Sigmoid colon (tissue), 7 donors: Measurements from ENCODE around the gene ENHO. TPM values are rescaled to one million over a fixed set of nuclear protein-coding genes. Genes with fewer than 3 reads are reported as not detected.
A peak's percentile ranks its signal among the peaks of the same experiment; 100 is the strongest.

ENCODE experiments used
- DNase-seq: peaks from one replicate; pipeline ENCODE4 v3.0.0-alpha.2; 2019
- H3K27ac ChIP-seq, 4 donors: fragments of 200-600 bp; sonication (generic); one replicate each; pipeline ENCODE4 v1.5.1; 2016 to 2019; ENCODE audit warnings: mild to moderate bottlenecking in 1 of 4
- H3K27me3 ChIP-seq, 3 donors: fragments of 200-600 bp; sonication (generic); one replicate each; pipeline ENCODE4 v1.5.1; 2019; ENCODE audit warnings: mild to moderate bottlenecking in 1 of 3
- H3K36me3 ChIP-seq, 4 donors: fragments of 200-600 bp; sonication (generic); one replicate each; pipeline ENCODE4 v1.5.1; 2016 to 2019
- H3K4me1 ChIP-seq, 4 donors: fragments of 200-600 bp; sonication (generic); one replicate each; pipeline ENCODE4 v1.5.1; 2017 to 2019
- H3K4me3 ChIP-seq, 4 donors: fragments of 200-600 bp; sonication (generic); one replicate each; pipeline ENCODE4 v1.5.1; 2017 to 2019; ENCODE audit warnings: mild to moderate bottlenecking in 2 of 4, moderate library complexity in 1 of 4
- H3K9me3 ChIP-seq, 4 donors: fragments of 200-600 bp in 3 of 4; sonication (generic) in 3 of 4; one replicate each; pipeline versions ENCODE4 v1.5.1 to v1.6.1; 2013 to 2019
- EP300 ChIP-seq, 4 donors: sonication (generic); formaldehyde crosslinking; IDR thresholded peaks; one replicate each; pipeline ENCODE4 v1.6.1; 2017; ENCODE audit warnings: antibody characterized with exemption in 4 of 4
- POLR2A ChIP-seq, 2 donors: fragments of 450-650 bp; IDR thresholded peaks; one replicate each; pipeline ENCODE4 v1.6.1; 2016; ENCODE audit warnings: antibody characterized with exemption in 2 of 2, mild to moderate bottlenecking in 2 of 2, moderate library complexity in 2 of 2
- POLR2AphosphoS5 ChIP-seq, 4 donors: sonication (generic); formaldehyde crosslinking; IDR thresholded peaks; one replicate each; pipeline ENCODE4 v1.6.1; 2017; ENCODE audit warnings: antibody characterized with exemption in 4 of 4
- WGBS, 2 donors: extraction: QIAGEN DNeasy Blood & Tissue Kit; methylation state at CpG; one replicate each; pipeline ENCODE4 v1.1.7; 2013; 5-methylcytosine and 5-hydroxymethylcytosine counted together
- intact Hi-C: fragments of 100-400 bp; cut with DNase I; formaldehyde crosslinking; loops from one replicate; pipeline ENCODE4 v1.15.1; 2023
- polyA plus RNA-seq, 3 donors: library from polyadenylated mRNA; stranded (reverse); fragments of 200-250 nt; gene quantifications; one replicate each; pipeline ENCODE4 v1.2.3, GENCODE V29; 2013
- total RNA-seq, 4 donors: library from RNA; depleted of rRNA; stranded (reverse); fragments of >200 nt; gene quantifications; one replicate each; pipeline ENCODE4 v1.1.0, GENCODE V29; 2016
- TF ChIP-seq, protein P1 (sequence below), 4 experiments: fragments of 450-650 bp in 3 of 4; fragments of 200-600 bp in 1 of 4; IDR thresholded peaks; one replicate each; pipeline ENCODE4 v1.5.1; 2016 to 2019; ENCODE audit warnings: antibody characterized with exemption in 4 of 4, mild to moderate bottlenecking in 3 of 4, moderate library complexity in 2 of 4
- donor health status: healthy with polysubstance abuse.
- donor health status: Bipolar disorder and iron deficiency.
- donor health status: healthy.

Gene ENHO
- total and polyA plus RNA-seq, 7 donors: 1.9 to 7.4 (median 4.3) TPM; not detected in 3

DNA sequence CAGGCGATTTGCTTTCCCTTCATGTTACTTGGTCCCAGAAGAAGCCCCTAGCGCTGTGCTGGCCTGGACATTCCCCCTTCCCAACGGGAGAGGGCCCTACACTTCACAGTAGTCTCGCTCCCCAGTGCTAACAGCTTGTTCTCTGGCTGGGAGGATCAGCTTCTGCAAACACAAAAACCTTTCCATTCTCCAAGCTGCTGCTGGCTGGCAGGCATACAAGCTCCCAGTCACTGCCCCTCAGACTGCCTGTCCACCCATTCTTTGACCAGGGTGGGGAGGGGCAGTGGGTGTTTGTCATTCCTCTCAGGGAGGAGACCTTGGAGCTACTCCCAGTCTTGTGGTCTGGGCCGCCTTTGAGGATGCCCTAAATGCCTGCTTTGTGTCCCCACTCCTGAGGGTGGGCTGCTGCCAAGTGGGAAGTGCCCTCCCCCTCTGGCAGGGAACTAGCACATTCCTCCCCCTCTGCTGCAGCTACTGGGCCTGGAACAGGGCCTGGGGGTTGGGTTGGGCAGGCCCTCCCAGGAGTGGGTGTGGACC is 20.8 kb downstream of the ENHO start:
- Histone ChIP-seq H3K9me3 (no peaks in the 10 kb centered on the region), H3K27me3 (no peaks in the 10 kb centered on the region), H3K4me3 (no peak overlapping the region), H3K36me3 (no peaks in the 10 kb centered on the region), H3K27ac (peak overlapping the region in 3 of 4 donors; percentile 35 to 67 (median 51)), H3K4me1 (peaks cover 0 to 29% (median 25%) of the 10 kb centered on the region in 4 donors)
- peak; percentile 89 for DNase-seq
- 37 to 43% methylated on average over 5 of the region's 5 CpGs for WGBS, 2 donors
- TF ChIP-seq EP300 (IDR thresholded peaks at IDR 0.05) (peak in 1 of 4 donors; percentile 23), POLR2AphosphoS5 (IDR thresholded peaks at IDR 0.05) (peak in 3 of 4 donors; percentile 28 to 77 (median 68)), POLR2A (IDR thresholded peaks at IDR 0.05) (no peak)
- TF ChIP-seq, protein P1, sequence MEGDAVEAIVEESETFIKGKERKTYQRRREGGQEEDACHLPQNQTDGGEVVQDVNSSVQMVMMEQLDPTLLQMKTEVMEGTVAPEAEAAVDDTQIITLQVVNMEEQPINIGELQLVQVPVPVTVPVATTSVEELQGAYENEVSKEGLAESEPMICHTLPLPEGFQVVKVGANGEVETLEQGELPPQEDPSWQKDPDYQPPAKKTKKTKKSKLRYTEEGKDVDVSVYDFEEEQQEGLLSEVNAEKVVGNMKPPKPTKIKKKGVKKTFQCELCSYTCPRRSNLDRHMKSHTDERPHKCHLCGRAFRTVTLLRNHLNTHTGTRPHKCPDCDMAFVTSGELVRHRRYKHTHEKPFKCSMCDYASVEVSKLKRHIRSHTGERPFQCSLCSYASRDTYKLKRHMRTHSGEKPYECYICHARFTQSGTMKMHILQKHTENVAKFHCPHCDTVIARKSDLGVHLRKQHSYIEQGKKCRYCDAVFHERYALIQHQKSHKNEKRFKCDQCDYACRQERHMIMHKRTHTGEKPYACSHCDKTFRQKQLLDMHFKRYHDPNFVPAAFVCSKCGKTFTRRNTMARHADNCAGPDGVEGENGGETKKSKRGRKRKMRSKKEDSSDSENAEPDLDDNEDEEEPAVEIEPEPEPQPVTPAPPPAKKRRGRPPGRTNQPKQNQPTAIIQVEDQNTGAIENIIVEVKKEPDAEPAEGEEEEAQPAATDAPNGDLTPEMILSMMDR (IDR thresholded peaks at IDR 0.05): peak; percentile 18 to 51 (median 32)
- intact Hi-C loops: loop anchor here (2.0 to 5.0 kb wide), 6 partner anchors 45 to 170 kb away; partner anchors contain the start of genes DNAI1 and FAM219A

DNA sequence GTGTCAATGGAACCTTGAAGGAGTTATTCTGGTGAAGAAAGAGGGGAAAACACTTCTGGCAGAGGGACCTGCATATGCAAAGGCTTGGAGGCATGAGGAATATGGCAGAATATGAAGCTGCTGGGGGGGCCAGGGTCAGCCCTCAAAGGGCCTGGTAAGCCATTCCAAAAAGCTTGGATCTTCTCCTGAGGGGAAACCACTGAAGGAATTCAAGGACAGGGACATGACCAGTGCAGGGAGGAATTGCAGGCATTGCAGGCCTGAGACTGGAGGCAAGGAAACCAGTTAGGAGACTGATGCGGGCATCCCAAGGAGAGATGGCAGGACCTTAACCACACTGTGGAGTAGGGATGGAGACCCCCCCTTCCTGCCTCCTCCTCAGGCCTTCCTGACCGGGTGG is 21.4 kb downstream of the ENHO start:
- TF ChIP-seq, protein P1 (IDR thresholded peaks at IDR 0.05): no peak
- no peak for TF ChIP-seq POLR2AphosphoS5 (IDR thresholded peaks at IDR 0.05)
- no peak for TF ChIP-seq POLR2A (IDR thresholded peaks at IDR 0.05)
- no peak for TF ChIP-seq EP300 (IDR thresholded peaks at IDR 0.05)
- WGBS, 2 donors: 70 to 85% methylated on average over 2 of the region's 2 CpGs
- no peak for DNase-seq
- H3K27ac ChIP-seq: peak overlapping the region in 3 of 4 donors; percentile 35 to 67 (median 51)
- H3K4me3 ChIP-seq: no peak overlapping the region
- H3K4me1 ChIP-seq: peaks cover 0 to 29% (median 25%) of the 10 kb centered on the region in 4 donors
- H3K27me3 ChIP-seq: no peaks in the 10 kb centered on the region
- intact Hi-C loops: loop anchor here (2.0 to 5.0 kb wide), 6 partner anchors 44 to 169 kb away; partner anchors contain the start of genes DNAI1 and FAM219A
- H3K36me3 ChIP-seq: no peaks in the 10 kb centered on the region
- no peaks in the 10 kb centered on the region for H3K9me3 ChIP-seq

DNA sequence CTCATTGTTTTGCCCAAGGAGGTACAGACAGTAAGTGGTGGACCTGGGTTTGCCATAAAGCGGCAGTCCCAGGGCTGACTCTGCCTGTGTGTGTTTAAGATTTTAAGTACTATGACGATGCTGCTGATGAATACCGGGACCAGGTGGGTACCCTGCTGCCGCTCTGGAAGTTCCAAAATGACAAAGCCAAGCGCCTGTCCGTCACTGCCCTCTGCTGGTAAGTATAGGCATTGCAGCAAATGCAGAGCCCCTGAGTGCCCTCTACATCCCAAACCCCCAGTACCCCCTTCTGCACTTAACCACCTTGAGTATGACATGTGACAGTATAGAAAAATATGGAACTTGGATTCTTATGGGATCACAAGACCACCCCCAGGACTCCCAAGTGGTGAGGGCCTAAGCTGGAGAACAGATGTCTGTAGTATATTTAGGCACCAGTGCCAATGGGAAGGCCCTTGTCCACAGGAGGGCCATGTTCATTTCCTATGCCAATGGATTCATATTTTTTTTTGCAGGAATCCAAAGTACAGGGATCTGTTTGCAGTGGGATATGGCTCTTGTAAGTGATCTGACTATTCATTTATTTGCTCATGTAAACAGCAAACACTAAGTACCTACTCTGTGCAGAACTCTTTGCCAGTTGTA is 22.0 kb downstream of the ENHO start:
- intact Hi-C loops: loop anchor here (2.0 to 5.0 kb wide), 6 partner anchors 43 to 168 kb away; partner anchors contain the start of genes DNAI1 and FAM219A
- 1 to 3% methylated on average over 6 of the region's 6 CpGs for WGBS, 2 donors
- no peak for TF ChIP-seq EP300 (IDR thresholded peaks at IDR 0.05)
- TF ChIP-seq, protein P1 (IDR thresholded peaks at IDR 0.05): peak; percentile 73 to 98 (median 90)
- TF ChIP-seq POLR2A (IDR thresholded peaks at IDR 0.05): no peak
- DNase-seq: no peak
- Histone ChIP-seq H3K36me3 (no peaks in the 10 kb centered on the region), H3K27ac (no peak overlapping the region), H3K27me3 (no peaks in the 10 kb centered on the region), H3K4me3 (no peak overlapping the region), H3K4me1 (peaks cover 0 to 29% (median 25%) of the 10 kb centered on the region in 4 donors), H3K9me3 (no peaks in the 10 kb centered on the region)

DNA sequence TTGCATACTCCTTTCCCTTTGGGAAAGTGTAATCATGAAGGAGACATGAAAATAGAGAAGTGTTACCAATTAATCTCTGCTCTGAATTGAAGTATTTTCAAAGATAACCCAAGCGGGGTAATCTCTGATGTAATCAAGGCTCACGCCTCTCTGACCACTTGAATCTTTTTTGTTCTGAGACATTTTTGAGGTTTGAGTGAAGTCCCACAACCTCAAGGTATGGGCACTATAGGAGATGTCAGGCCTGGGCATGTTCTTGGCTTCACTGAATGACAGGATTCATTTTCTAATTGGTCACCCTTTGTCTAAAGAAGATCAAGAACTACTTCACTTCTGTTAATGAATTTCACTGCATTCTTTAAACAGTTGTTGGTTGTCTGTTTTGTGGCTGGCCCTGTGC is 23.7 kb downstream of the ENHO start:
- TF ChIP-seq POLR2A (IDR thresholded peaks at IDR 0.05) (no peak), EP300 (IDR thresholded peaks at IDR 0.05) (no peak), POLR2AphosphoS5 (IDR thresholded peaks at IDR 0.05) (no peak)
- TF ChIP-seq, protein P1 (IDR thresholded peaks at IDR 0.05): no peak
- DNase-seq: no peak
- peaks cover 0 to 29% (median 25%) of the 10 kb centered on the region in 4 donors for H3K4me1 ChIP-seq
- no peak overlapping the region for H3K27ac ChIP-seq
- no peaks in the 10 kb centered on the region for H3K36me3 ChIP-seq
- intact Hi-C loops: no loop called here
- 85 to 86% methylated on average over 2 of the region's 2 CpGs for WGBS, 2 donors
- no peak overlapping the region for H3K4me3 ChIP-seq
- no peaks in the 10 kb centered on the region for H3K9me3 ChIP-seq
- H3K27me3 ChIP-seq: no peaks in the 10 kb centered on the region
